Effector memory CD8-positive, alpha-beta T cell (primary cell): ENCODE data around the gene RHOT1.
"Not testable (repeated sequence)": the region's sequence is repeated elsewhere in the genome, so short reads cannot be mapped to it uniquely, and the experiment has no call there.

Experiments
- ATAC-seq: fragments of 150-1000 bp; cut with Tn5 transposase; replicated peaks from 2 replicates; pipeline ENCODE4 v1.10.0; 2021; ENCODE audit warnings: mild to moderate bottlenecking, moderate library complexity
- DNase-seq, 3 experiments: peaks; one replicate each; pipeline ENCODE4 v3.0.0; 2021
- H3K27ac Mint-ChIP-seq, 2 donors: one replicate each; pipeline ENCODE4 v1.8.0; 2022; ENCODE audit warnings: mild to moderate bottlenecking in 2 of 2, mixed read lengths in 2 of 2, moderate library complexity in 2 of 2
- H3K27me3 Mint-ChIP-seq, 2 donors: one replicate each; pipeline ENCODE4 v1.8.0; 2022; ENCODE audit warnings: mixed read lengths in 2 of 2
- H3K36me3 Mint-ChIP-seq: one replicate; pipeline ENCODE4 v1.8.0; 2022; ENCODE audit warnings: mild to moderate bottlenecking, moderate library complexity, mixed read lengths; ENCODE audit not compliant: insufficient read depth
- H3K4me1 Mint-ChIP-seq, 2 donors: one replicate each; pipeline ENCODE4 v1.8.0; 2022; ENCODE audit warnings: low read depth in 2 of 2, mixed read lengths in 2 of 2
- H3K4me3 Mint-ChIP-seq, 2 donors: one replicate each; pipeline ENCODE4 v1.8.0; 2022; ENCODE audit warnings: mild to moderate bottlenecking in 2 of 2, mixed read lengths in 2 of 2, moderate library complexity in 2 of 2
- H3K9me3 Mint-ChIP-seq, 2 donors: one replicate each; pipeline ENCODE4 v1.8.0; 2022; ENCODE audit warnings: mixed read lengths in 2 of 2
- total RNA-seq, 9 experiments: gene quantifications; one replicate each; lab custom pipeline; 2026; lab: John Stamatoyannopoulos, UW

RHOT1 gene
- 37.0 to 67.7 (median 49.8) reads per million in 9 experiments for total RNA-seq

GRCh38 chr17:32142038-32142856 is at the start of gene RHOT1:
Gene RHOT1, plus strand, starts transcription at chr17:32142502. Its CDS starts 191 bp downstream, at chr17:32142693.
- peak within 1 kb of the TSS; percentile 100 for H3K4me3 Mint-ChIP-seq
- no peaks in the 10 kb centered on the region for H3K27me3 Mint-ChIP-seq
- H3K27ac Mint-ChIP-seq = peak within 1 kb of the TSS; percentile 92 to 98
- peaks cover 20 to 21% of the 10 kb centered on the region in 2 donors for H3K4me1 Mint-ChIP-seq
- ATAC-seq = peak; percentile 79
- H3K9me3 Mint-ChIP-seq = no peaks in the 10 kb centered on the region
- peak; percentile 65 to 74 (median 72) for DNase-seq
- peaks cover 13% of the 10 kb centered on the region for H3K36me3 Mint-ChIP-seq

DNA sequence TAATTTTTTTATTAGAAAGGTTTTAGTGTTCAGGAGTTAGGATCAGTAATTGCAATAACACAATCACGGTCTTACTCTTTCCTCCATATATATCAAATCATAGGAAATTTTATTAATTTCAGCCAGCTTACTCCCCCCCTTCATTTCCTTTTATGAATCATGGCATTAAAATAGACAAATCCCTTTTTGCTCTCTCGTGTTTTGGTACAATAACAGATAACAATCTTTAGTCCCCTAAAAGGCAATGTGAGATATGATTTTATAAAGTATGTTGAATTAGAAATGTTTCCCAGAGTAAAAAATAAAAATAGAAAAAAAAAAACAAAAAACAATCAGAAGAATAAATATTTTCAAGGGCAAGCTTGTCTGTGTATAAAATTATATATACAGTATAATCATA is 42.6 kb upstream of the RHOT1 start:
- Mint-ChIP-seq H3K27me3 (no peaks in the 10 kb centered on the region), H3K36me3 (no peaks in the 10 kb centered on the region)

GRCh38 chr17:32100323-32100722 is 42.0 kb upstream of the RHOT1 start:
- DNase-seq, H3K4me3 Mint-ChIP-seq, H3K4me1 Mint-ChIP-seq, H3K9me3 Mint-ChIP-seq, H3K36me3 Mint-ChIP-seq, ATAC-seq, H3K27ac Mint-ChIP-seq, H3K27me3 Mint-ChIP-seq: not testable (repeated sequence)

More for the DNA sequence above, 42.6 kb upstream of the RHOT1 start:
- ATAC-seq (no peak), DNase-seq (no peak)
- Mint-ChIP-seq H3K27ac (no peak overlapping the region), H3K9me3 (no peaks in the 10 kb centered on the region), H3K4me3 (no peak overlapping the region), H3K4me1 (peaks cover 5 to 7% of the 10 kb centered on the region in 2 donors)

- no peak for DNase-seq
Measured at GRCh38 chr17:32100971-32101631, 41.2 kb upstream of the RHOT1 start.

DNA sequence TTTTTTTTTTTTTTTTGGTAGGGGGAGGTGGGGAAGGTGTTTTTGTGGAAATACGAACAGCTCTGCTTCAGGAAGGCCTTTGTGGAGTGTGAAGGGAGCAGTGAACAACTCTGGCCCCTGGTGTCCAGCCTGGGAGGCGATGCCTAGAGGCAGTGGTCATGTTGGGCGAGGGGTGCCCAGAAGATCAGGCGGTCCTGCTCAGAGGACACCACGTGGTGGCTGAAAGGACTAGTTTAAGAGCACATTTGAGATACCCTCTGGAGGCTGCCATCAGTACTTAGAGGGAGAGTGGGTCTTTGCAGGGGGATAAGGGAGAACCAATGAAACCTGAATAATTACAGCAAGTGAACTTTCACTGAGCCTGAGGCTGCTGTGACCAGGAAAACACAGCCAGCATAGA is 40.1 kb upstream of the RHOT1 start:
- Mint-ChIP-seq H3K9me3 (no peaks in the 10 kb centered on the region), H3K27me3 (no peaks in the 10 kb centered on the region), H3K4me1 (peaks cover 7 to 8% of the 10 kb centered on the region in 2 donors), H3K36me3 (no peaks in the 10 kb centered on the region), H3K4me3 (no peak overlapping the region), H3K27ac (no peak overlapping the region)
- ATAC-seq = no peak
- no peak for DNase-seq

More at GRCh38 chr17:32100971-32101631, 41.2 kb upstream of the RHOT1 start:
- peaks cover 5 to 7% of the 10 kb centered on the region in 2 donors for H3K4me1 Mint-ChIP-seq
- no peaks in the 10 kb centered on the region for H3K36me3 Mint-ChIP-seq
- H3K27ac Mint-ChIP-seq = no peak overlapping the region
- ATAC-seq = no peak
- H3K27me3 Mint-ChIP-seq = no peaks in the 10 kb centered on the region
- no peaks in the 10 kb centered on the region for H3K9me3 Mint-ChIP-seq
- no peak overlapping the region for H3K4me3 Mint-ChIP-seq

- H3K4me1 Mint-ChIP-seq = peaks cover 7 to 9% of the 10 kb centered on the region in 2 donors
- H3K4me3 Mint-ChIP-seq = no peak overlapping the region
- H3K27ac Mint-ChIP-seq = no peak overlapping the region
- no peaks in the 10 kb centered on the region for H3K27me3 Mint-ChIP-seq
- ATAC-seq (no peak), DNase-seq (no peak)
- H3K36me3 Mint-ChIP-seq = no peaks in the 10 kb centered on the region
- no peaks in the 10 kb centered on the region for H3K9me3 Mint-ChIP-seq
Measured at GRCh38 chr17:32102646-32103186, 39.6 kb upstream of the RHOT1 start.

DNA sequence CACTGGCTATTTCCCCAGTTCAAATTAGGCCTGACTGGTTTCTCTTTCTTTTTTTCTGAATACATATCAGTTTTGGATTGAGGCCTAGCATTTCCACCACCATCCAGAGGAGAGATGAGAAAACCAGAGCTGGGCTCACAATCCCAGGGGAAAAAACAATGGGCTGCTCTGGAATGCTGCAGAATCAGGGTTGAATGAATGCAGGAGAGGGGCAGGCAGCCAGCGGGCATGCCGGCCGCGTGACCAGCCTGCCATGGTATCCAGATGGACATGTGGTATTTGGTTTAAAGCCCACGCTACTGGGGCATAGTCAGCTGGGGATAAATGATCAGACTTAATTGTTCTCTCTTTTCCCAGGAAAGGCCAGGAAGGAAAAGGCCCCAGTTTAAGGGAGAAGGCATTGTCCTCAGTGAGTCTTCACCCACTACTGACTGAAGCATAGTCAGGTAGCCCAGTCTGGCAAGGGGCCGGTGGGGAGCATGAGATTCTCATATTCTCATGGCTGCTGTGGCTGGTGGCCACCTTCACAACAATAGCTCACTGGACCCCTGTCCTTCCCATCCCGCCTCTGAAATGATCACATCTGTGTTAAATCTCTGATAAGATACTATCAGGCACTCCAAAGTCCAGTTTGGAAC is 38.7 kb upstream of the RHOT1 start:
- Mint-ChIP-seq H3K27me3 (no peaks in the 10 kb centered on the region), H3K4me3 (no peak overlapping the region), H3K27ac (peak overlapping the region; percentile 53 to 92), H3K4me1 (peaks cover 7 to 9% of the 10 kb centered on the region in 2 donors), H3K36me3 (no peaks in the 10 kb centered on the region), H3K9me3 (no peaks in the 10 kb centered on the region)
- ATAC-seq = no peak
- no peak for DNase-seq

GRCh38 chr17:32104158-32104557 is 38.1 kb upstream of the RHOT1 start:
- Mint-ChIP-seq H3K9me3 (no peaks in the 10 kb centered on the region), H3K27ac (peak overlapping the region; percentile 53 to 92), H3K4me3 (no peak overlapping the region), H3K27me3 (no peaks in the 10 kb centered on the region), H3K4me1 (peaks cover 7 to 9% of the 10 kb centered on the region in 2 donors), H3K36me3 (no peaks in the 10 kb centered on the region)
- no peak for DNase-seq
- no peak for ATAC-seq

DNA sequence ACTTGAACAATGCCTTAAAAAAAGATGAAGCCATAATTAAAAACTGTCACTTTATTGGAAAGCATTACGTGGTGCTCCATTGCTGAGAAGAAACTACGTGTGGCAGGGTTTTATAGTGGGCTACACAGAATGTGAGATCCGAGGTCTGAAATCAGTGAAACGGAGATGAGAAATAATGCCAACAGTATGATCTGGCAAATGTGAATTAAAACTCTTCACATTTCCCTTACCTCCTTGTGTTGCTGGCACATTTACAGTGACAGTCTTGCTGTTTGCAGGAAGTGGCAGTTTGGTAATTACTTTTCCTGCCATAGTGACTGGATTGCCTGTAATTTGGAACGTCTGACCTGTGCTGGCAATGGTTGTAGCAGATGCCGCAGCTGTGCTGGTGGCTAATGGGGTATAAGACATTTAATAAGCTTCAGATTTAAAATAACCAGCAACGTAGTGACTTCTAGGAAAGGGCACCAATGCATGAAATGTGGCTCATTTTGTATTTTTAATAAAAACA is 35.8 kb upstream of the RHOT1 start:
- peaks cover 7 to 12% of the 10 kb centered on the region in 2 donors for H3K4me1 Mint-ChIP-seq
- not testable (repeated sequence) for ATAC-seq, H3K27ac Mint-ChIP-seq

DNA sequence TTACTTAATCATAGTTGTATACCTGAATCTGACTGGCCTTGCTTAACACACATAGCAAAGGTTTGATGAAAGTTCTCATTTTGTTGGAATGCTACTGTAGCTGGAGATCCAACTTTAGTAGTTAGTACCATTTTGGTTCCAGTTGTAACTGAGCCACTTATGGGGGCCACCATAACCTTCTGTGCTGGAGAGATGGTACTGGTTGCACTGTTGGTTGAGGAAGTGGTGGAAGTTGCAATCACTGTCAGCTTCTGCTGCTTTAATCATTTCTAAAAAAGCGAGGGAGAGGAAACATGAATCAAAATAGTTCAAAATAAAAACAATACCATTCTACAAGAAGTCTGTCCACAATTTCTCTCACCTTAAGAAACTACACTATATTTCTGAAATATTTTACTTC is 35.1 kb upstream of the RHOT1 start:
- H3K4me3 Mint-ChIP-seq, H3K9me3 Mint-ChIP-seq, H3K27me3 Mint-ChIP-seq, H3K27ac Mint-ChIP-seq, DNase-seq, H3K36me3 Mint-ChIP-seq, ATAC-seq: not testable (repeated sequence)
- peaks cover 7 to 12% of the 10 kb centered on the region in 2 donors for H3K4me1 Mint-ChIP-seq

More for the DNA sequence above, 35.8 kb upstream of the RHOT1 start:
- DNase-seq, H3K36me3 Mint-ChIP-seq, H3K4me3 Mint-ChIP-seq, H3K27me3 Mint-ChIP-seq, H3K9me3 Mint-ChIP-seq: not testable (repeated sequence)

GRCh38 chr17:32110596-32110995 is 31.7 kb upstream of the RHOT1 start:
- Mint-ChIP-seq H3K27me3 (no peaks in the 10 kb centered on the region), H3K9me3 (no peaks in the 10 kb centered on the region), H3K27ac (no peak overlapping the region), H3K4me1 (peaks cover 0 to 6% of the 10 kb centered on the region in 2 donors), H3K36me3 (no peaks in the 10 kb centered on the region), H3K4me3 (no peak overlapping the region)
- DNase-seq (no peak), ATAC-seq (no peak)

DNA sequence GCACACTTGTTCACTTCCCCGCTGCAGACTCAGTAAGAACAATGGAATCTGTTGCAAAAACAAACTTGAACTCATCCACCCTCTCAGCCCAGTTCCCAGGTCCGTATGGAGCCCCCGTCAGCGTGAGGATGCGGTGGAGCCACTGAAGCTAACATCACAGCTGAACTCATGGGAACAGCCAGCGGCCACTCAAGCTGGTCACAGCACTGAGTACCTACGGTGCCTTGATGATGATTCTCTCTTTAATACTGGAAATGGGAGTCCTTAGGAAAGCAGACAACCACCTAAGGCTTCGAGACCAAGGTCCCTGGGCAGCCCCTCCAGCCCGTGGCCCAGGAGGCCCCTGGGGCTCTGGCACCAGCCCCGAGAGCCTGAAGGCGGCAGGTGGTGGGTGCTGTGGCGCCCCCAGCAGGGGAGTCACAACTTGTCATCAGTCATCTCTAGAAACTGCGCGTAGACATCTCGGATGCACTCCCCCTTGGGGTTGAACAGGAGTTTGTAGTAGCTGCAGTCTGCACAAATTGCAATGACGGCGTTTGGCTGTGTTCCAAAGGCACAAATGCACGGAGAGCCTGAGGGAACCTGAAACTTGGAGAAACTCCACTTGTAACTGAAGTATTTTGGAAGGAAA is 31.0 kb upstream of the RHOT1 start:
- no peaks in the 10 kb centered on the region for H3K9me3 Mint-ChIP-seq
- no peak overlapping the region for H3K27ac Mint-ChIP-seq
- H3K36me3 Mint-ChIP-seq = no peaks in the 10 kb centered on the region
- DNase-seq (peak; percentile 22 to 29 (median 23)), ATAC-seq (peak; percentile 77)
- H3K27me3 Mint-ChIP-seq = no peaks in the 10 kb centered on the region
- H3K4me1 Mint-ChIP-seq = peaks cover 0 to 6% of the 10 kb centered on the region in 2 donors
- H3K4me3 Mint-ChIP-seq = no peak overlapping the region

DNA sequence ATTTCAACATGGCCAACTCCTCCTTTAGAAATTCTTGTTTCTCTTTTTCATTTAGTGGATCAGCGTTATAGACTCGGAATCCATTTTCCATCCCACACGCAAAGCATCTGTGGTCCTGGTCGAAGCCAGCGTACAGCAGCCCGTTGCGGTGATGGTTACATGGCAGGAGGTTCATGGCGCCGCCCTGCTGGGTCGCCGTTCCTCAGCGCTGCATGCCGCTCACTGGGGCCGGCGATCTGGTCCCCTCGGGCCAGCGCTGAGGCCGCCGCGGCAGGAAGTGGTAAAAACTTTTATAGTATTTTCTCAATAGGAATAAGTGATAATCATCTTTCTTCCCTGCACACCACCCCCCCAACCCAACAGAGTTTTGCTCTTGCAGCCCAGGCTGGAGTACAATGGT is 29.9 kb upstream of the RHOT1 start:
- H3K27ac Mint-ChIP-seq = no peak overlapping the region
- no peaks in the 10 kb centered on the region for H3K9me3 Mint-ChIP-seq
- ATAC-seq = no peak
- H3K36me3 Mint-ChIP-seq = no peaks in the 10 kb centered on the region
- no peak for DNase-seq
- peaks cover 0 to 5% of the 10 kb centered on the region in 2 donors for H3K4me1 Mint-ChIP-seq
- peaks cover 5 to 7% of the 10 kb centered on the region in 2 donors for H3K27me3 Mint-ChIP-seq
- H3K4me3 Mint-ChIP-seq = no peak overlapping the region
